GM06990 (cell line): ENCODE results near the gene C14orf132.

Experiments
- DNase-seq: peaks from one replicate; pipeline ENCODE4 v3.0.0-alpha.2; 2011; ENCODE audit not compliant: insufficient read length; ENCODE audit errors: extremely low read depth
- H3K27me3 ChIP-seq: replicated peaks from 2 replicates; pipeline ENCODE4 v1.6.0; 2011; ENCODE audit warnings: low read length; ENCODE audit not compliant: control insufficient read depth, insufficient read depth
- H3K36me3 ChIP-seq: 2 replicates; pipeline ENCODE4 v1.5.1; 2011; ENCODE audit warnings: low read length; ENCODE audit not compliant: control insufficient read depth, insufficient read depth
- H3K4me3 ChIP-seq: replicated peaks from 2 replicates; pipeline ENCODE4 v1.5.1; 2011; ENCODE audit warnings: low read depth, mild to moderate bottlenecking, control low read depth, low read length
- TF ChIP-seq, protein P1 (sequence below): IDR thresholded peaks from 2 replicates; pipeline ENCODE4 v1.5.1; 2011; ENCODE audit warnings: low read length, control low read depth, mild to moderate bottlenecking, inconsistent platforms; ENCODE audit not compliant: insufficient read depth, poor library complexity, severe bottlenecking

Gene C14orf132

DNA sequence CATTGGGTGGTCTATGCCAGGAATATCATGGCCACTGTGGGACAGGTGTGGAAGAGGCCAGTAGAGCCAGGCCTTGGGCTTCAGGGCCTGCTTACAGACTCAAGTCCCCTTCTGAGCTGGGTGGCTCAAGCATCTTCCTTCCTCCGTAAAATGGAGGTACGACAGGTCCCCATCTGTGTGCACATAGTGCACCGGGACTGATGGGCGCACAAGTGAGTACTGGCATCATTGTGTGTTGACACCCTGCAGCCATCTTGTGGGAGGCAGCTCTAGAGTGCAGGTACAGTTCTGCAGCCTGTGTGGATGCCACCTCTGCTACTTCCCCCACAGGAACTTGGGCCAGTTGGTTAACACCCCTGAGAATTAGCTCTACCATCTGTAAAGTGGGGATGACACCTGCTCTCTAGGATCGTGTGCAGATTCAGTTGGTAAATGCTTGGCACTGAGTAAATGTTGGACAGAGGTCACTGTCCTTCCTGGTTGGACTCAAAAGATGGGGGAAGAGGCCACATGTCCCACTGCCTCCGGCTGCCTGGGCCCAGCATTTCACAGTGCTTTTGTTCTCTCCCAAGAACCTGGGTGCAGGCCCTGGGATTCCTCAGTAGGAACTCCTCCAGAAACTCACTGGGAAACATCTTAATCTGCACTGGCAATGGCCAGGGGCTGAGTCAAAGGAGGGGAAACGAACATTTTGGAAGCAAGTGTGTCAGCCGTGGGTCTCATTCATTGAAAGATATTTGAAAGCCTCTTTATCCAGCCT is 70.6 kb downstream of the C14orf132 start:
- H3K36me3 ChIP-seq, result no peaks in the 10 kb centered on the region
- peaks cover 1% of the 10 kb centered on the region; the same call in 1 of the 2 replicates for H3K27me3 ChIP-seq
- TF ChIP-seq, protein P1, sequence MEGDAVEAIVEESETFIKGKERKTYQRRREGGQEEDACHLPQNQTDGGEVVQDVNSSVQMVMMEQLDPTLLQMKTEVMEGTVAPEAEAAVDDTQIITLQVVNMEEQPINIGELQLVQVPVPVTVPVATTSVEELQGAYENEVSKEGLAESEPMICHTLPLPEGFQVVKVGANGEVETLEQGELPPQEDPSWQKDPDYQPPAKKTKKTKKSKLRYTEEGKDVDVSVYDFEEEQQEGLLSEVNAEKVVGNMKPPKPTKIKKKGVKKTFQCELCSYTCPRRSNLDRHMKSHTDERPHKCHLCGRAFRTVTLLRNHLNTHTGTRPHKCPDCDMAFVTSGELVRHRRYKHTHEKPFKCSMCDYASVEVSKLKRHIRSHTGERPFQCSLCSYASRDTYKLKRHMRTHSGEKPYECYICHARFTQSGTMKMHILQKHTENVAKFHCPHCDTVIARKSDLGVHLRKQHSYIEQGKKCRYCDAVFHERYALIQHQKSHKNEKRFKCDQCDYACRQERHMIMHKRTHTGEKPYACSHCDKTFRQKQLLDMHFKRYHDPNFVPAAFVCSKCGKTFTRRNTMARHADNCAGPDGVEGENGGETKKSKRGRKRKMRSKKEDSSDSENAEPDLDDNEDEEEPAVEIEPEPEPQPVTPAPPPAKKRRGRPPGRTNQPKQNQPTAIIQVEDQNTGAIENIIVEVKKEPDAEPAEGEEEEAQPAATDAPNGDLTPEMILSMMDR, result no peak
- no peak overlapping the region for H3K4me3 ChIP-seq
- DNase-seq, result no peak

DNA sequence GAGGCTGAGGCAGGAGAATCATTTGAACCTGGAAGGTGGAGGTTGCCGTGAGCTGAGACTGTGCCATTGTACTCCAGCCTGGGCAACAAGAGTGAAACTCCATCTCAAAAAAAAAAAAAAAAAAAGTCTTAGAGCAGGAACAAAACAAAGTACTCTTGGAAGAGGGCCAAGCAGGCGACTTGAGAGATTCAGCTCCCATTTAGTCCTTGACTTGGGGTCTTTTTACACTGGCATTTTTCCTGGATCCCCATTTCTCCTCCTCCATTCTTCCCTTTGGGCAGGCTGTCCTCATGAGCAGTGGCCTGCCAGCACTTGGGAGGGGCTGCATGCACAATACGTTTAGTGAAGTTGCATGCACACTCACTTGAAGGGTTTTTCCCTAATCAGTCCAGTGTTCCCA is 72.9 kb downstream of the C14orf132 start:
- H3K27me3 ChIP-seq, result peaks cover 1% of the 10 kb centered on the region; the same call in 1 of the 2 replicates
- no peaks in the 10 kb centered on the region for H3K36me3 ChIP-seq
- no peak overlapping the region for H3K4me3 ChIP-seq
- DNase-seq, result no peak
- TF ChIP-seq, protein P1, result no peak

DNA sequence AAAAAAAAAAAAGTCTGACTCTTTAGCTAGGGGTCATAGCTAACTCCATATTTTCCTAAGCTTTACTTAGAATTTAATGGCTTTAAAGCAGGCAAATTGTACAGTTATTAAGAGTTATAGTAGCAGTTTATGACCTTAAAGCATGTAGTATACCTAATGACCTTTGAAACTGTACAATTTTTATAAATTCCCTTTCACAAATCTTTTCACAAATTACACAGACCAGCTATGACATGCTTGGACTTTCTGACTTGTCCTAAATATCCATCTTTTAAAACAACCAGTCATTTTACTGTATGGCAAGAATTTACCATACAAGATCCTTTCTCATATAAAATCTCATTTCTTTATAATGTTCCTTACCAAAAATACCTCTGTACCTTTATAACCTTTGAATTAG is 74.8 kb downstream of the C14orf132 start:
- H3K36me3 ChIP-seq, result no peaks in the 10 kb centered on the region

DNA sequence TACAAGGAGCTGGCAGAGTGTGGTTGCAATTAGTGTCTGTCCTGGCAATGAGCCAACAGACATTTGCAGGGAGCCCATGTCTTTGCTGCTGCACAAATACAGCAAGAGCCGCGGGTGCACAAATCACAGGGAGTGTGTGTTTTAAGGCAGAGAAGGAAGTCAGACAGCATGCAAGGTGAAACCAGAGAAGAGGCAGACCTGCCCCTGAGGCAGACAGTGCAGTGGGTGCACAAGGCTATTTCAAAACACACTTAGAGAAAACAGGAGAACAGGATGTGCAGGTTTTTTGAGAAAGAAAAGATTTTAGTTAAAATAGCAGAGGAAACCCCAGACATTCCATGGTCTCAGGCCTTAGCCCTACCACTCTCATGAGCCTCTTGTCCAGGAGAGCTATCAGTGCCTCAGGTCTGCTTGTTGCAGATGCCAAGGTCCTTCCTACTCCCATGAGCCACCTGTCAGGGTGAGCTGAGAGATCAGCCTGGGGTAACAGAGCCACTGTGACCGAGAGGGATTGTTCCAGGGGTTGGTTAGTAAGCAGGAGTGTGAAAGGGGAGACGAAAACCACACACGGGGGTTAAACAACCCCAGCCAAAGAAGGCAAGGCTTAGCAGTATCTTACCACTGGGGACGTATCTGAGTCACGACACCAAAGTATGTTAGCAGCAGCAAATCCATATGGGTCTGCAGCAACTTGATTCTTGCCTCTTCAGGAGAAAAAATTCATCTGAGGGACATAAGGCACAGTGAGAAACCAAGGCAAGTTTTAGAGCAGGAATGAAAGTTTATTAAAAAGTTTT is 78.1 kb downstream of the C14orf132 start:
- TF ChIP-seq, protein P1, result no peak
- Histone ChIP-seq H3K27me3 (no peaks in the 10 kb centered on the region), H3K4me3 (no peak overlapping the region), H3K36me3 (no peaks in the 10 kb centered on the region)
- DNase-seq, result no peak

More for the DNA sequence above, 74.8 kb downstream of the C14orf132 start:
- TF ChIP-seq, protein P1, result no peak
- Histone ChIP-seq H3K27me3 (no peaks in the 10 kb centered on the region), H3K4me3 (no peak overlapping the region)
- DNase-seq, result no peak

DNA sequence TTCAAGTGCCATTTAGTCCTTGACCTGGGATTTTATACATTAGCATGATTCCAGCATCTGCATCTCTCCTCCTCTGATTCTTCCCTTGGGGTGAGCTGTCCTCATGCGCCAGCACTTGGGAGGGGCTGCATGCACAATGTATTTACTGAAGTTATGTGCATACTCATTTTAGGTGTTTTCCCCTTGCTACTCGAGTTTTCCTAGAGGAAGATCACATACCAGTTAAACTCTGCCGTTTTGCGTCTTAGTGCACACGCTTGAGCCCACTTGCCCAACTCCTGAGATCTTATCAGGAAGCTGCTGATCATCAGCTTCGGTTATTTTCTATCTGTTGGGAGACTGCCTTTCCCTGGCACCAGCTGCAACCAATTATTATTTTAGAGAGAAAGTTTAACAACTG is 78.8 kb downstream of the C14orf132 start:
- H3K36me3 ChIP-seq, result no peaks in the 10 kb centered on the region
- no peaks in the 10 kb centered on the region for H3K27me3 ChIP-seq
- DNase-seq, result no peak
- H3K4me3 ChIP-seq, result no peak overlapping the region
- TF ChIP-seq, protein P1, result no peak
